Choroid plexus epithelial cell (primary cell): ENCODE measurements around the gene CXXC5.
"Not testable (repeated sequence)": the region's sequence is repeated elsewhere in the genome, so short reads cannot be mapped to it uniquely, and the experiment has no call there.

Experiments used
- DNase-seq: peaks from one replicate; pipeline ENCODE4 v3.0.0-alpha.2; 2010; ENCODE audit warnings: low read depth
- H3K4me3 ChIP-seq: 2 replicates; pipeline ENCODE4 v1.5.1; 2011; ENCODE audit warnings: low read depth, mild to moderate bottlenecking, control low read depth, low read length, moderate library complexity
- TF ChIP-seq, protein P1 (sequence below): conservative IDR thresholded peaks from 2 replicates; pipeline ENCODE4 v1.5.1; 2011; ENCODE audit warnings: low read depth, mild to moderate bottlenecking, control low read depth, inconsistent platforms, low read length, moderate library complexity

CXXC5 gene

DNA sequence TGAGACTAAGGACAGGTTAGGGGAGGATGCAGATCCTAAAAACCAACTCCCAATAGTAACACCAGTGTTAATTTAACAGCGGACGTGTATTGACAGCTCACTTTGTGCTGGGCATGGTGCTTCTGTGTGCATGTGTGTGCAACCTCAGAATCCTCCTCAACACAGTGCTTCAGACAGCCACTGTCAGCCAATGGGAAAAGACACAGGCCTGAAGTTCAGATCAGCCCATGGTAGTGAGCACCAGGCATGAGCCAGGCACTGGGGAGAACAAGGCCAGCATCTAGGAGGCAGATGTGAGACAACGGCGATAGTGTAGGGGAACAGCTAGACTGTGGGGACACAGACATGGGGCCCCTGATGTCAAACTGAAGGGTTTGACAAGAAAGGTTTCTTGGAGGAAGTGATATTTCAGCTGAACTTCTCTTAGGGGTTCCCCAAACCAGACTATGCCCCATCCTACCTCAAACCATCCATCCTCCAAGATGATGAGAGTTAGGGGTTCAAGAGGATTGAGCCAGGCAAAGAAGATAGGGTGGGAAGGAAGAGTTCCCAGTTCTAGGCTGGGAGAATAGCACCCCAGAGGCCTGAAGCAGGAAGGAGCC is 75.9 kb downstream of the CXXC5 start:
- TF ChIP-seq, protein P1, sequence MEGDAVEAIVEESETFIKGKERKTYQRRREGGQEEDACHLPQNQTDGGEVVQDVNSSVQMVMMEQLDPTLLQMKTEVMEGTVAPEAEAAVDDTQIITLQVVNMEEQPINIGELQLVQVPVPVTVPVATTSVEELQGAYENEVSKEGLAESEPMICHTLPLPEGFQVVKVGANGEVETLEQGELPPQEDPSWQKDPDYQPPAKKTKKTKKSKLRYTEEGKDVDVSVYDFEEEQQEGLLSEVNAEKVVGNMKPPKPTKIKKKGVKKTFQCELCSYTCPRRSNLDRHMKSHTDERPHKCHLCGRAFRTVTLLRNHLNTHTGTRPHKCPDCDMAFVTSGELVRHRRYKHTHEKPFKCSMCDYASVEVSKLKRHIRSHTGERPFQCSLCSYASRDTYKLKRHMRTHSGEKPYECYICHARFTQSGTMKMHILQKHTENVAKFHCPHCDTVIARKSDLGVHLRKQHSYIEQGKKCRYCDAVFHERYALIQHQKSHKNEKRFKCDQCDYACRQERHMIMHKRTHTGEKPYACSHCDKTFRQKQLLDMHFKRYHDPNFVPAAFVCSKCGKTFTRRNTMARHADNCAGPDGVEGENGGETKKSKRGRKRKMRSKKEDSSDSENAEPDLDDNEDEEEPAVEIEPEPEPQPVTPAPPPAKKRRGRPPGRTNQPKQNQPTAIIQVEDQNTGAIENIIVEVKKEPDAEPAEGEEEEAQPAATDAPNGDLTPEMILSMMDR: no peak
- H3K4me3 ChIP-seq: no peak overlapping the region
- no peak for DNase-seq

DNA sequence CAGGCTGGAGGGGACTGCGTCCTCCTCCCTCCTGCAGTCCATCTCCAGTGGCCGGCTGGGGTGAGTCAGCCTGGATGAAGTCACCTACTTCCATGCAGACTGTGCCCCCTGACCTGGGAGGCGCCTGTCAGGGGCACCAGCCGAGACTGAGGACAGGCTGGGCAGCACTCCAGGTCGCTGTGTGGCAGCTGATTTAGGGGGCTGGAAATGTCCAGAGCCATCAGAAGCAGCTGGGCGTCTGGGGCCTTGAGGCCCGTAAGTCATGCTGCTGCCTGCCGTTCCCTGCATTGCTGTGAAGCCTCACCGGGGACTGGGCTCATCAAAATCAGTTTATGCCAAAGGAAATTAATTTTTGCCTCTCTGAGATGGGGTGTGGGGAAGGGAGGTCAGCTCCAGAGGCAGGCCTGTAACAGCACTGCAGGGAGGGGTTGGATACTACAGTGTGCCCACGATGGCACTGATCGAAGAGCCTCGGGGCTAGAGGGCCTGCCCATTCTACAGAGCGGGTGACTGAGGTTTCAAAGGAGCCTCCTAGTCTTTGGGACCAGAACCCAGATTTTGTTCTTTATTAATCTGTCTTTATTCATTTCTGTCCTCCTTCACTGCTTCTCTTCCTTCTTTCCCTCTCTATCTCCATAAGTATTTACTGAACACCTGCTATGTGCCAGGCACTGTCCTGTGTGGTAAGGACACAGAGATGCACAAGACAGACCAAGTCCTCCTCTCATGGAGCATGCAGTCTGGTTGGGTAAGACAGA is 77.1 kb downstream of the CXXC5 start:
- TF ChIP-seq, protein P1: no peak
- H3K4me3 ChIP-seq: no peak overlapping the region
- peak; percentile 81 for DNase-seq

DNA sequence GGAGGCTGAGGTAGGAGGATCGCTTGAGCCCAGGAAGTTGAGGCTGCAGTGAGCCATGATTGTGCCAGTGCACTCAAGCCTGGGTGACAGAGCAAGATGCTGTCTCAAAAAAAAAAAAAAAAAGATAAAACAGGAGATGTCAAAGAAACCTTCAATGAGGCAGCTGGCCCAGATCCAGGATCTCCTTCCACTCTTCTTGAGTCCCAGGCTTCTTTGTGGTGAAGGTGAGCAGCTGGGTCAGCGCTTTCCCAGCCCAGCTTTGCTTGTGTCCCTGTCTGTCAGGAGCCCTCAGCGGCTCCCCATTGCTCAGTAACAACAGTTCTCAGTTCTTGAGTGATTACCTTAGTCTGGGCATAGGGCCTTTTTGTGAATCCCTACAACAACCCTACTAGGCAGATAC is 78.1 kb downstream of the CXXC5 start:
- no peak overlapping the region for H3K4me3 ChIP-seq
- DNase-seq: no peak
- TF ChIP-seq, protein P1: no peak

DNA sequence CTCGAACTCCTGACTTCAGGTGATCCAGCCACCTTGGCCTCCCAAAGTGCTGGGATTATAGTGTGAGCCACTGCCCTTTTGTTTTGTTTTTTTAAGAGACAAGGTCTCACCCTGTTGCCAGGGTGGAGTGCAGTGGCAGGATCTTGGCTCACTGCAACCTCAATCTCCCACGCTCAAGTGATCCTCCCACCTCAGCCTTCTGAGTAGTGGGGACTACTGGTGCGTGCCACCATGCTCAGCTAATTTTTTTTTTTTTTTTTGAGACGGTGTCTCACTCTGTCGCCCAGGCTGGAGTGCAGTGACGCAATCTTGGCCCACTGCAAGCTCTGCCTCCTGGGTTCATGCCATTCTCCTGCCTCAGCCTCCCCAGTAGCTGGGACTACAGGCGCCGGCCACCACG is 79.5 kb downstream of the CXXC5 start:
- not testable (repeated sequence) for DNase-seq, H3K4me3 ChIP-seq

DNA sequence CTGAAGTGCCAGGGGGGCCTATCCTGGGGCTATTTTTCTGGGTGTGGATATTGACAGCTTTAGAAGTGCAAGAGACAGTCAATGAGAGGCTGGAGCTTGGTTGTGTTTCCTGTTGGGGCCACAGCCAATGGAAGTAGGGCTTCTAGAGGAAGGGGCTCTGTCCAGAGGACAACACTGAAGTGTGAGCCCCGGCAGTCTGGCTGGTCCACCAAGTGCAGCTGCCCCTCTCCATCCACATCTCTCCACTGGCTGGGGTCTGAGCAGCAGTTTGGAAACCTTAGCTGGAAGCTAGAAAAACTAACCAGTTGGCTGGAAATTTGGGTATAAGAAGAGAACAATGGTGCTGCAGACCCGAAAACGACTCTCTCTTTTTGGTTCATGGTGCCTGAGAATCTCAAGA is 83.1 kb downstream of the CXXC5 start:
- TF ChIP-seq, protein P1: no peak
- H3K4me3 ChIP-seq: no peak overlapping the region
- DNase-seq: no peak

DNA sequence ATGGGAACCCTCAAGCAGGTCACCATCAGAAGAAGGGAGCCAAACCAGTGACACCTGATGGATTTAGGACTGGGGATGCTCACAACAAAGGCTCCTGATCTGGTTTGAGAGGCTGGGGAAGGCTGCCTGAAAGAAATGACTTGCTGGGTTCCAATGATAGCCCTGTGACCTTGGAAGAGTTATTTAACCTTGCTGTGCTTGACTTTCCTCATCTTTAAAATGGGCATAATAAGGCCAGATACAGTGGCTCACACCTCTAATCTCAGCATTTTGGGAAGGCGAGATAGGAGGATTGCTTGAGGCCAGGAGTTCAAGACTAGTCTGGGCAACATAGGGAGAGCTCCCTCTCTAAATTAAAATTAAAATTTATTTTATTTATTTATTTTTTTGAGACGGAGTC is 83.9 kb downstream of the CXXC5 start:
- DNase-seq: no peak
- TF ChIP-seq, protein P1: no peak

DNA sequence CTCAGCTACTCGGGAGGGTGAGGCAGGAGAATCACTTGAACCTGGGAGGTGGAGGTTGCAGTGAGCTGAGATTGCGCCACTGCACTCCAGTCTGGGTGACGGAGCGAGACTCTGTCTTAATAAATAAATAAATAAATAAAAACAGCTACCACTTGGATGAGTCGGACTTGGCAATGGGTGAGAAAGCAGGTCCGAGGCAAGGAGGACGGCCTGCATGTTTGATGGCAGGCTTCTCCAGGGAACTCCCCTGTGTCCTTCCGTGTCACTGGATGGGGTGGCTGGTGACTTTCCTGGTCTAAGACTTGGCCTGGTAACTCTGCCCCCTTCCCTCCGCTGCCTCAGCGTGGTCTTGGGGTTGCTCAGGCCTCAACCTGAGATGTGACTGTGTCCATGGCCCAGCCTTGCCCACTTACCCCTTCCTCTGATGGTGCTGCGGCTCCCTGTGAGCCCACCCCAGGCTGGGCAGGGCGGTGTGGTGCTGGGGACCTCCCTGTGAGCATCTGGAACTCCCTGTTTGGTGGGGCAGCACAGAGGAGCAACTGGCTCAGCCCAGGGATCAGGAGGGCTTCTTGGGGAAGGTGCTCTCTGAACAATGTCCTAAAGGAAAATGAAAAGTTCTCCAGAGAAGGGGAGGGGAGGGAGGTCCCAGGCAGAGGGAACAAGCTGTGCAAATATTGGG is 85.0 kb downstream of the CXXC5 start:
- TF ChIP-seq, protein P1: no peak
- DNase-seq: no peak
- H3K4me3 ChIP-seq: no peak overlapping the region

More for the DNA sequence above, 83.9 kb downstream of the CXXC5 start:
- H3K4me3 ChIP-seq: no peak overlapping the region
